Activated T-helper 17 cell treated with anti-CD3 and anti-CD28 coated beads, Interleukin-2, amount 50 U/mL, for 72 hours (primary cell): ENCODE results near the gene LRFN4. TPM values are rescaled to one million over a fixed set of nuclear protein-coding genes. Genes with fewer than 3 reads are reported as not detected.

Experiments
- ATAC-seq: fragments of 150-1000 bp; cut with Tn5 transposase; replicated peaks from 2 replicates; pipeline ENCODE4 v1.10.0; 2021; ENCODE audit warnings: mild to moderate bottlenecking, moderate library complexity
- H3K27ac Mint-ChIP-seq: one replicate; pipeline ENCODE4 v1.8.0; 2022; ENCODE audit warnings: mixed read lengths
- H3K27me3 Mint-ChIP-seq: one replicate; pipeline ENCODE4 v1.8.0; 2022; ENCODE audit warnings: mixed read lengths
- H3K36me3 Mint-ChIP-seq: one replicate; pipeline ENCODE4 v1.8.0; 2022; ENCODE audit warnings: low read depth, mild to moderate bottlenecking, mixed read lengths
- H3K4me1 Mint-ChIP-seq: one replicate; pipeline ENCODE4 v1.8.0; 2022; ENCODE audit warnings: mixed read lengths
- H3K4me3 Mint-ChIP-seq: one replicate; pipeline ENCODE4 v1.8.0; 2022; ENCODE audit warnings: mild to moderate bottlenecking, mixed read lengths
- H3K9me3 Mint-ChIP-seq: one replicate; pipeline ENCODE4 v1.8.0; 2022; ENCODE audit warnings: mixed read lengths
- total RNA-seq, 2 donors: library from RNA; stranded (reverse); gene quantifications; one replicate each; pipeline ENCODE4 v1.2.3, GENCODE V29; 2022

LRFN4 gene
- total RNA-seq, 2 donors from 2014 or later, result 20.5 to 43.7 TPM

- Mint-ChIP-seq H3K4me3 (no peak overlapping the region), H3K36me3 (peaks cover 11% of the 10 kb centered on the region), H3K9me3 (no peaks in the 10 kb centered on the region), H3K4me1 (peaks cover 4% of the 10 kb centered on the region), H3K27ac (peak overlapping the region; percentile 46), H3K27me3 (no peaks in the 10 kb centered on the region)
- no peak for ATAC-seq
Measured at GRCh38 chr11:66850588-66851238, 6.2 kb upstream of the LRFN4 start.

GRCh38 chr11:66851239-66851596 lies 5.6 kb upstream of the LRFN4 start:
- peaks cover 9% of the 10 kb centered on the region for H3K36me3 Mint-ChIP-seq
- H3K9me3 Mint-ChIP-seq, result no peaks in the 10 kb centered on the region
- H3K4me1 Mint-ChIP-seq, result peaks cover 4% of the 10 kb centered on the region
- H3K27ac Mint-ChIP-seq, result peak overlapping the region; percentile 46
- no peak for ATAC-seq
- H3K4me3 Mint-ChIP-seq, result no peak overlapping the region
- H3K27me3 Mint-ChIP-seq, result no peaks in the 10 kb centered on the region

- ATAC-seq, result no peak
- Mint-ChIP-seq H3K4me1 (peaks cover 4% of the 10 kb centered on the region), H3K9me3 (no peaks in the 10 kb centered on the region), H3K36me3 (peaks cover 2% of the 10 kb centered on the region), H3K4me3 (no peak overlapping the region), H3K27ac (peak overlapping the region; percentile 46), H3K27me3 (no peaks in the 10 kb centered on the region)
Measured at GRCh38 chr11:66851698-66852465, 5.0 kb upstream of the LRFN4 start.

GRCh38 chr11:66852466-66853241 lies 4.2 kb upstream of the LRFN4 start:
- Mint-ChIP-seq H3K27ac (no peak overlapping the region), H3K9me3 (no peaks in the 10 kb centered on the region), H3K36me3 (no peaks in the 10 kb centered on the region), H3K4me1 (peaks cover 4% of the 10 kb centered on the region), H3K27me3 (no peaks in the 10 kb centered on the region), H3K4me3 (no peak overlapping the region)
- ATAC-seq, result no peak

- Mint-ChIP-seq H3K9me3 (no peaks in the 10 kb centered on the region), H3K4me3 (no peak overlapping the region), H3K27me3 (no peaks in the 10 kb centered on the region), H3K27ac (peak overlapping the region; percentile 76), H3K36me3 (no peaks in the 10 kb centered on the region), H3K4me1 (peaks cover 4% of the 10 kb centered on the region)
- ATAC-seq, result no peak
Measured at GRCh38 chr11:66853242-66854229, 3.3 kb upstream of the LRFN4 start.

- H3K9me3 Mint-ChIP-seq, result no peaks in the 10 kb centered on the region
- H3K36me3 Mint-ChIP-seq, result no peaks in the 10 kb centered on the region
- H3K4me3 Mint-ChIP-seq, result peak overlapping the region; percentile 79
- H3K27ac Mint-ChIP-seq, result peak overlapping the region; percentile 76
- ATAC-seq, result no peak
- peaks cover 4% of the 10 kb centered on the region for H3K4me1 Mint-ChIP-seq
- H3K27me3 Mint-ChIP-seq, result no peaks in the 10 kb centered on the region
Measured at GRCh38 chr11:66854231-66854661, 2.6 kb upstream of the LRFN4 start.

GRCh38 chr11:66854729-66855211 lies 2.1 kb upstream of the LRFN4 start:
- no peaks in the 10 kb centered on the region for H3K36me3 Mint-ChIP-seq
- peak overlapping the region; percentile 79 for H3K4me3 Mint-ChIP-seq
- no peaks in the 10 kb centered on the region for H3K27me3 Mint-ChIP-seq
- ATAC-seq, result no peak
- H3K27ac Mint-ChIP-seq, result no peak overlapping the region
- peaks cover 4% of the 10 kb centered on the region for H3K4me1 Mint-ChIP-seq
- H3K9me3 Mint-ChIP-seq, result no peaks in the 10 kb centered on the region

- Mint-ChIP-seq H3K4me3 (peak overlapping the region; percentile 79), H3K27me3 (no peaks in the 10 kb centered on the region)
- peak; percentile 90 for ATAC-seq
Measured at GRCh38 chr11:66855574-66856495, 1.0 kb upstream of the LRFN4 start.

GRCh38 chr11:66857234-66857926 lies 516 bp downstream of the LRFN4 start:
- Mint-ChIP-seq H3K9me3 (no peaks in the 10 kb centered on the region), H3K27me3 (no peaks in the 10 kb centered on the region), H3K4me1 (no peaks in the 10 kb centered on the region), H3K4me3 (peak overlapping the region; percentile 57), H3K27ac (no peak overlapping the region), H3K36me3 (no peaks in the 10 kb centered on the region)
- ATAC-seq, result no peak

More at GRCh38 chr11:66855574-66856495, 1.0 kb upstream of the LRFN4 start:
- Mint-ChIP-seq H3K4me1 (peaks cover 4% of the 10 kb centered on the region), H3K9me3 (no peaks in the 10 kb centered on the region), H3K27ac (peak overlapping the region; percentile 79), H3K36me3 (no peaks in the 10 kb centered on the region)

- peak overlapping the region; percentile 57 for H3K4me3 Mint-ChIP-seq
- H3K36me3 Mint-ChIP-seq, result no peaks in the 10 kb centered on the region
Measured at GRCh38 chr11:66857927-66858185, 992 bp downstream of the LRFN4 start.

GRCh38 chr11:66858186-66858938 lies 1.5 kb downstream of the LRFN4 start:
- no peaks in the 10 kb centered on the region for H3K36me3 Mint-ChIP-seq
- H3K9me3 Mint-ChIP-seq, result no peaks in the 10 kb centered on the region
- H3K4me1 Mint-ChIP-seq, result no peaks in the 10 kb centered on the region
- no peaks in the 10 kb centered on the region for H3K27me3 Mint-ChIP-seq
- H3K4me3 Mint-ChIP-seq, result peak overlapping the region; percentile 57
- no peak overlapping the region for H3K27ac Mint-ChIP-seq
- no peak for ATAC-seq

More at GRCh38 chr11:66857927-66858185, 992 bp downstream of the LRFN4 start:
- Mint-ChIP-seq H3K4me1 (no peaks in the 10 kb centered on the region), H3K27ac (no peak overlapping the region), H3K9me3 (no peaks in the 10 kb centered on the region), H3K27me3 (no peaks in the 10 kb centered on the region)
- no peak for ATAC-seq
